Activated CD4-positive, alpha-beta T cell treated with anti-CD3 and anti-CD28 coated beads, Interleukin-2, amount 50 U/mL, for 4 hours (primary cell): ENCODE data around the gene ABCC4.
"Not testable (repeated sequence)": the region's sequence is repeated elsewhere in the genome, so short reads cannot be mapped to it uniquely, and the experiment has no call there.

Experiments used
- DNase-seq, 2 experiments: peaks; one replicate each; pipeline ENCODE4 v3.0.0-alpha.2; 2020

ABCC4 gene

DNA sequence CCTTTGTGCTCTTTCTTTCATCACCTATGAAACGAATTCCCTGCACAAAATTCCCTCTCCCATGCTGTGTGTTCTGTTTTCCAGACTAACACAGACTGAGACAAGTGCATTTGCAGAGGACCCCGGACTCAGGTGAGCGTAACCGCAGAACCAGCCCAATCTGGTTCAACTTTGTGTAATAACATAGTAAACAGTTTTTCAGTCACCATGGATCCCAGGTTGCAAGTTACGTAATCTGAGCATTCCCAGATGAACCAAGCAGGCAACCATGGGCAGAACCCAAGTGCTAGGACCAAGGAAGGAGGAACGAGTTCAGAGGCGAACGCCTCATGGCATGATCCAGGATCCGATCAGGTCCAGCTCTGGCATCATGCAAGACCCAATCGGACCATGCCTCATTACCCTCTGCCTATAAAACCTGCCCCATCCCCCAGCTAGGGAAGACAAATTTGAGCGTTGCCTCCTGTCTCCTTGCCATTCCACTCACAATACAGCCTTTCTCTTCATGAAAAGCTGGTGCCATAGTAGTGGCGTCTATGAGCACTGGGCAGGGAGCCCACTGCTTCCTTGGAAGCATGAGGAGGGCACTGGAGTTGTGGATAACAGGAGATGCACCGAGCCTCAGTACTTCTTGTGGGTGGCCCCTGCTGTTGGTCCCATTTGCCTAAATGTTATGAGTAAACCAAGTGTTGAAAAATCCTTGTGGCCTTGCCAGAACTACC lies 107.6 kb downstream of the ABCC4 start:
- DNase-seq = no peak

- no peak for DNase-seq
Observed at GRCh38 chr13:95192998-95193397, 108.3 kb downstream of the ABCC4 start.

DNA sequence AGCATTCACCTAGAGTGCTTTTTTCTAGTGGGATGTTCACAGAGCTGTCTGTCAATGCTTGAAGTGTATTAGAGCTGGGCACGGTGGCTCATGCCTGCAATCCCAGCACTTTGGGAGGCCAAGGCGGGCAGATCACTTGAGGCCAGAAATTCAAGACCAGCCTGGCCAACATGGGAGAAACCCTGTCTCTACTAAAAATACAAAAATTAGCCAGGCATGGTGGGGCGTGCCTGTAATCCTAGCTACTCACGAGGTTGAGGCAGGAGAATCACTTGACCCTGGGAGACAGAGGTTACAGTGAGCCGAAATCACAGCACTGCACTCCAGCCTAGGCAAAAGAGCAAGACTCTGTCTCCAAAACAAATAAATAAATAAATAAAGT lies 108.7 kb downstream of the ABCC4 start:
- DNase-seq = not testable (repeated sequence)

DNA sequence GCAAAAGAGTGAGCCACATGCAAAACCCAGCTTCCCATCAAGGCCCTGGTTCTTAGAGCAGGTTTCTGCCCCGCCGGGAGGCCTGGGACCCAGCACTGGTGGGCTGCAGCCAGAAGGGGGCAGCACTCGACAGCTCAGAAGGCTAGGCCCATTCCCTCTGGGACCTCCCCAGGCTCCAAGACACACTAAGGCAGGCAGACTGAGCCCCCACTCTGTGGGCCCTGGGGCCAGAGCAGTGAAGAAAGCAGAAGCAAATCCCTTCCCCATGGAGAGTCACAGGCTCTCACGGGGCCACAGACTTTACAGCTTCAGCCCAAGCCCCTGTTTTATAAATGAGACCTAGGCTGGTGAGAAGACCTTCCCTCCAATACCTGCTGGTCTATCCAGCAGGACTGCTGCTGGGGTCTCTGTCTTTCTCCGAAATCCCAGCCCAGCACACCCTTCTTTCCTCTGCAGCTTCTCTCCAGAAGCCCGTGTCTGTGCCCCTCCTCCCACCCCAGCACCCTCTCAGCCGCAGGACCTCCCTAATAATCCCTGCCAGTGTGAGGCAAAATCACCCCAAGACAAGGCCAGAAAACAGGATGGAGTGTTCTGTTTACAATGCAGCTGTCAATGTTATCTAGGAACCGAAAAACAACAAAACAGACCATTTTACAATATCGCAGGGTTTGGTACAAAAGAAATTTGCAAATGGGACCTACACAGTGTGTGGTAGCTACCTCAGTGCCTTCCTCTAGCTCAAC lies 109.3 kb downstream of the ABCC4 start:
- DNase-seq = peak; percentile 46

GRCh38 chr13:95188128-95188527 lies 113.1 kb downstream of the ABCC4 start:
- DNase-seq = no peak

DNA sequence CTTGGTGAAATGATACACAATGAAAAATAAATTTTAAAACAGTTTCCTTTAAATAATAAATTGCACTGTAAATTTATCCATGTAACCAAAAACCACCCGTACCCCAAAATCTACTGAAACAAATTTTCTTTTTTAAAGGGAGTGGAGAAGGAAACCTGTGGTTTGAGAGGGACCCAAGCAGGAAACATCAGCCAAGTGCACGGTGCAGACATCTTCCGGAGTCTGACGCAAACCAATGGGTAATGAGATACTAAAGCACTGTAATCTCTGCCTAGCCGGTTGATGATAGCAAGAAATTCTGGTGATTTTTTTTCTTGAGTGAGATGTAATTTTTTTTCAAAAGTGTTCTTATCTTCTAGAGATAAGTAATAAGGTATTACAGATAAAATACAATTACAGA lies 115.4 kb downstream of the ABCC4 start:
- DNase-seq = peak; percentile 14 to 21

DNA sequence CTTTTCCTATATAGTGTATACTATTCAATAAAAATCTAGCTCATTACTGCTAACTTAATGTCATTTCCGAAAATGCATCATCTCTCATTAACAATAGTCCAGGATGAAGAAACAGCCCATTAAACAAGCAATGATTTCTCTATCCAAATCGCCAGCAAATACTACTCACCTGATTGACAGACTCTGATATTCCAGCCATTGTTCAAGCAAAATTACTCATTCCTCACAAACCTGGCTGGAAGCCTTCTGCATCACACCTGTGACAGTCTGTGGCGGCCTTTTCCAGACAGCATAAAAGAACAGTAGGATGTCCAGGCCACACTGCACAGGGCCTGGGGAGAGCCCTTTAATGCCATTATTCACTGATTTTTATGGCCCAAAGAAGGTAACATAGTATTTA lies 115.9 kb downstream of the ABCC4 start:
- no peak for DNase-seq

GRCh38 chr13:95184317-95184716 lies 116.9 kb downstream of the ABCC4 start:
- no peak for DNase-seq

- DNase-seq = no peak
Observed at GRCh38 chr13:95182570-95183265, 118.5 kb downstream of the ABCC4 start.

- no peak for DNase-seq
Observed at GRCh38 chr13:95181586-95181985, 119.7 kb downstream of the ABCC4 start.

- DNase-seq = no peak
Observed at GRCh38 chr13:95180513-95181245, 120.6 kb downstream of the ABCC4 start.

- no peak for DNase-seq
Observed at GRCh38 chr13:95176611-95177259, 124.5 kb downstream of the ABCC4 start.

DNA sequence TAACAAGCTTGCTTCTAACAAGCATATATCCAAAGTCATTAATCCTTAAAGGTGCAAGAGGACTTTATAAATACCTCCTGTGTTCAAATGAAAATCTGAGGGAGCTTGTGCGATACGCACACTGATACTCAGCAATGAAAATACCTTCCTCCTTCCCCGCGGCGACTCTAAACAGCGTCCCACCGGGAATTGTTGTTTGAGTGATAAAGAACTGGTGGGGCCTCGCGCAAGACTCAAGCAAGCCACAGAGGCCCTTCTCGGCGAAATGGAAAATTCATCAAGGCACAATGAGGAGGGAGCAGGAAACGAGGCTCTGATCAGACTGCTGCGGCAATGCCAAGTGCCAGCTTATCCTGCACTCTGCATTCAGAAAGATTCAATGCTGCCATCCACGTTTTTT lies 126.7 kb downstream of the ABCC4 start:
- DNase-seq = no peak

DNA sequence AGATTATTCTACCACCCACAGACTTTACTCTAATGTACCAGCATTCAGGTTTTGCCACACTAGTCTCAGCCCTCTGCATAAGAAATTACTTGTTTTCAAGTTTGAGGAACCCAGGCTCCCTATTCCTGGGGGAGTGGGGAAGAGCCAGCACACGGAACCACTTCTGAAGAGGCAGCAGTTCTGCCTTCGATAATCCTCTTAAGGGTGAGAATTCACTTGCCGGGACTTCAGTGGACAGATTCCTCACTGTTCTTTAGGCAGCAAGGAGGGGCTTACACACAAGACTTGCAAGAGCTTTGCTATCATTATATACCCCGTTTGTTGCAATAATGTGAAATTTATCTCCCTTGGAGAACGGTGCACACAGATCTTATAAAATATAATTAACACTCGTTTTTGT lies 133.1 kb downstream of the ABCC4 start:
- no peak for DNase-seq

GRCh38 chr13:95167003-95167402 lies 134.2 kb downstream of the ABCC4 start:
- not testable (repeated sequence) for DNase-seq

- DNase-seq = no peak
Observed at GRCh38 chr13:95164830-95165229, 136.4 kb downstream of the ABCC4 start.

DNA sequence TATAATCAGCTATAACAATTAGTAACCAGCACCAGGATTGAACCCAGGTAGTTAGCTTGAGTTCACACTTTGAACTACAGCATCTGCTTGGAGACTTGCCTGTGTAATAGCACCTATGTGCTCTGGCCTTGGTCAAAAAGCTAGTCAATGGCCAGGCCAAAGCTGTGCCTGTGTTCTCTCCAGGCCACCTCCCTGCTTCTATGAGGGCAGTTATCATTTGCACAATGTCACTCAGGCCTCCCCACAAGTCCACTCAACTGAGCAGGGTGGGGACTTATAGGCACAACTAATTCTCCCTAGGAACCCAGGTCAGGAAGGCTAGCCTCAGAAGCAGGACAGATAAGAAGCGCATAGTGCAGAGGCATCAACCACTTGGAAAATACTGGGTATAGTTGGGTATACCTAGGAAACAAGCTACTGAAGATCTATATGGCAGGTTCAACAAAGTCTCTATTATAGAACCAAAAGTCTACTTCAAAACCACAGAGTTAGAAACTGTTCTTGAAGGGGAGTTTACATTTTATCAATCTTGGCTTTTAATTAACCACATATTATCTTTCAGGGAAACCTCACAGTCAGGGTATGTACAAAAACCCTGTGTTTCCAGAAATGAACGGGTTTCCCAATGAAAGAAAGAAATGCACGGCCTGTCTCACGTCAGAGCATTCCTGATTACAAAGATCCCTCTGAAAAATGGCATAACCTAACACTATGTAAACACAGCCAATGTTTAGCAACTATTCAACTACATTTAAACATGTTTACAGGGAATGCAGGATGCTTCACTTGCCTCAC lies 140.9 kb downstream of the ABCC4 start:
- DNase-seq = no peak

DNA sequence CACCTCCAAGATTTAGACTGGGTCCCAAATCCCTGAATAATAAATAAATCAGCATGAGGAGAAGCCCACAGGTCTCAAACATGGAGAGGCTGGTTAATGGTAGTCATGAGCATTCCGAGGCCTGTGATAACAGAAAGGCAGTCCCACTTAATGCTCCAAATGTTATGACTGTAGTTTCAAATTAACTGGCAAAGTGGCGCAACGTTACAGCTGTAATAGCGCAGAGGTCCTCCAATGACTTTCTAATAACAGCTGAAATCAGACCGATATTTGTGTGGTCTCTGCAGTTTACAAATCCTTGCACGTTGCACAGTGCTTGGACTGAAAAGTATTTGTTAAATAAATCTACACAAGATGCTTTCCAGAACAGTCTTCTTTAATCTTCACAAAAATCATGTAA lies 141.8 kb downstream of the ABCC4 start:
- DNase-seq = no peak

DNA sequence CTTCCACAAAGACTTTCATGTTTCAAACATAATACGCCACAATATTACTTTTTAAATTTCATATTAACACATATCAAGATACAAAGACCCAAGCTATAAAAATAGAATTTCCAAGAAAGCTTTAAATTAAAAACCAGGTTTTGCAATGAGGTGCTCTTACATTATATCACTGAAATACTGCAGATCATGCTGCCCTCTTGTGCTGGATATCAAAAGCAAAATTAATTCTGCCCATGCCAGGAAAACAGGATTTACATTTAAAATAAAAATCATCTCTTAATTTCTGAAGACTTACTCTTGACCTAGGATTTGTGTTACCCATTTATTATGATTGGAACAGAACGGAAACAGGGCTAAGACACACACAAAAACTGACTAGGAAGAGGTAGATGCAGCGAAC lies 145.0 kb downstream of the ABCC4 start:
- DNase-seq = no peak

DNA sequence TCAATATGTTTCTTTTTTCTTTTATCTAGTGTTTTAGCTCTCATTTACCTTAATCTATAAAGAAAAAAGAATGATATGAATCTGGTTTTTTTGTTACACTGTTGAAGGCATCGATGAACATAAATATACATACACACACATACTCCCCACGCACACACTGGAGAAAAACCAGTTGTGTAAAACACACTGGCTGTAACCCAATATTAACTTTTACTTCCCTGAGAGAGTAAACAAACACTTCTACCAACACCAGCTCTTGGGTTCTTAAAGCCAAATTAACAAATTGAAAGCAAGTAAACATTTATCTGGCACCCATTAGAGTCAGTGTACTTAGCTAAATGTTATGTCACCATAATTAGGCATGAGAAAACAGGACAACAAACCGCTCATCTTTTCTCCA lies 145.7 kb downstream of the ABCC4 start:
- no peak for DNase-seq

GRCh38 chr13:95155093-95155492 lies 146.2 kb downstream of the ABCC4 start:
- no peak for DNase-seq

GRCh38 chr13:95154413-95154886 lies 146.8 kb downstream of the ABCC4 start:
- DNase-seq = no peak
